ENCODE results near the gene PRKAG2.

GRCh38 chr7:151592330-151592729, 284.6 kb downstream of the PRKAG2 start:
- TF ChIP-seq POLR2A (IDR thresholded peaks at IDR 0.05): no peak
- TF ChIP-seq CTCF (IDR thresholded peaks at IDR 0.05): no peak

Measured in Peyer's patch (tissue), 4 donors.